HEK293 (cell line): Measurements from ENCODE around the gene SYNJ2BP.

Source experiments
- HOXC10 ChIP-seq: sonication (generic); formaldehyde crosslinking; IDR thresholded peaks from 2 replicates; pipeline ENCODE4 v1.8.1; 2023; ENCODE audit warnings: mild to moderate bottlenecking, missing genetic modification reagents
- SP2 ChIP-seq: fragments of 450-650 bp; formaldehyde crosslinking; IDR thresholded peaks from 2 replicates; pipeline ENCODE4 v1.5.1; 2016; ENCODE audit warnings: missing biosample characterization, missing genetic modification characterization
- YY1 ChIP-seq: fragments of 450-650 bp; formaldehyde crosslinking; IDR thresholded peaks from 2 replicates; pipeline ENCODE4 v1.5.1; 2018; ENCODE audit warnings: missing biosample characterization, missing genetic modification characterization
- YY2 ChIP-seq: fragments of 450-650 bp; formaldehyde crosslinking; IDR thresholded peaks from 2 replicates; pipeline ENCODE4 v1.5.1; 2016; ENCODE audit warnings: missing biosample characterization, missing genetic modification characterization
- ZBTB7A ChIP-seq: fragments of 450-650 bp; formaldehyde crosslinking; IDR thresholded peaks from 2 replicates; pipeline ENCODE4 v1.5.1; 2016; ENCODE audit warnings: low read depth, missing biosample characterization, missing genetic modification characterization
- ZNF24 ChIP-seq: fragments of 450-650 bp; formaldehyde crosslinking; IDR thresholded peaks from 2 replicates; pipeline ENCODE4 v1.5.1; 2016; ENCODE audit warnings: missing biosample characterization, missing genetic modification characterization
- ZNF521 ChIP-seq: fragments of 450-650 bp; formaldehyde crosslinking; IDR thresholded peaks from 2 replicates; pipeline ENCODE4 v1.5.1; 2017; ENCODE audit warnings: missing biosample characterization, mild to moderate bottlenecking, missing genetic modification characterization
- ZNF623 ChIP-seq: fragments of 450-650 bp; formaldehyde crosslinking; IDR thresholded peaks from 2 replicates; pipeline ENCODE4 v1.5.1; 2016; ENCODE audit warnings: missing biosample characterization, missing genetic modification characterization
- ZNF776 ChIP-seq: fragments of 450-650 bp; formaldehyde crosslinking; IDR thresholded peaks from 2 replicates; pipeline ENCODE4 v1.5.0; 2017; ENCODE audit warnings: missing biosample characterization, missing genetic modification characterization, borderline replicate concordance
- TF ChIP-seq, protein P1 (sequence below): fragments of 450-650 bp; formaldehyde crosslinking; IDR thresholded peaks from 2 replicates; pipeline ENCODE4 v1.5.1; 2016; ENCODE audit warnings: missing biosample characterization, missing genetic modification characterization
- TF ChIP-seq, protein P2 (sequence below): fragments of 450-650 bp; formaldehyde crosslinking; IDR thresholded peaks from 2 replicates; pipeline ENCODE4 v1.5.1; 2016; ENCODE audit warnings: missing biosample characterization, missing genetic modification characterization, borderline replicate concordance
- TF ChIP-seq, protein P3 (sequence below): fragments of 450-650 bp; formaldehyde crosslinking; IDR thresholded peaks from 2 replicates; pipeline ENCODE4 v1.5.1; 2016; ENCODE audit warnings: missing biosample characterization, missing genetic modification characterization
- TF ChIP-seq, protein P4 (sequence below): fragments of 450-650 bp; formaldehyde crosslinking; IDR thresholded peaks from 2 replicates; pipeline ENCODE4 v1.5.1; 2016; ENCODE audit warnings: missing biosample characterization, missing genetic modification characterization
- TF ChIP-seq, protein P5 (sequence below): fragments of 450-650 bp; formaldehyde crosslinking; IDR thresholded peaks from 2 replicates; pipeline ENCODE4 v1.5.1; 2016; ENCODE audit warnings: missing biosample characterization, missing genetic modification characterization, low read depth

DNA sequence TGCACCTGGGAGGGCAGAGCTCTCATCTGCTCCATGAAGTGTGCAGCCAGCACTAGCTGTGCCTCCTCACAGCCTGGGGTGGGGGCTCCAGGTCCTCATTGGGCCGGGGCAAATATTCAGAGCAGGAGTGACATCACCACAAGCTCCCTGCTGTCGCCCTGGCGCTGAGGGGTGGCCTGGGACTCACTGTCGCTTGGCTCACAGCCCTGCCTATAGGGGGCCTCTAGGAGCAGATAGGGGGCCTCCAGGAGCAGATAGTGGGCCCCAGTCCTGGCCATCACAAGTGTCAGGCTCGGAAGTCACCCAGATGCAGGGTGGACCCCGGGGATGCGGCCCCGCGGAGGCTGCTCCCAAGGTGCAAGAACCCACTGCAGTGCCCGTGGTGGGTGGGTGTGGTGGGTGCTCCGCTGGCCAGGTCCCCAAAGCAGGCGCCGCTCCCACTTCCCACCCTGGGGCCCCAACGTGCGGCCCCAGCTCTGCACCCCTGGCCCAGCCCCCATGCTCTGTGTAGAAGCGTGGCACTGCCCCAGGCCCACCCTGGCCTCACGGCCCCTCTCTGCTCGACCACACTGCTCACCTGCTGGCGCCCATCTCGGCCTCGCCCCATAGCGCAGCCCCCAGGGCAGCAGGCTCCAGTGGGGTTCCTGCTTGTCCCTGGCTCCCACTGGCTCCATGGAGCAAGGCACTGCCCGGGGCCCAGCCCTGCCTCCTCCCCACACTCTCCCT, 18.0 kb downstream of the SYNJ2BP start:
- TF ChIP-seq, protein P1, sequence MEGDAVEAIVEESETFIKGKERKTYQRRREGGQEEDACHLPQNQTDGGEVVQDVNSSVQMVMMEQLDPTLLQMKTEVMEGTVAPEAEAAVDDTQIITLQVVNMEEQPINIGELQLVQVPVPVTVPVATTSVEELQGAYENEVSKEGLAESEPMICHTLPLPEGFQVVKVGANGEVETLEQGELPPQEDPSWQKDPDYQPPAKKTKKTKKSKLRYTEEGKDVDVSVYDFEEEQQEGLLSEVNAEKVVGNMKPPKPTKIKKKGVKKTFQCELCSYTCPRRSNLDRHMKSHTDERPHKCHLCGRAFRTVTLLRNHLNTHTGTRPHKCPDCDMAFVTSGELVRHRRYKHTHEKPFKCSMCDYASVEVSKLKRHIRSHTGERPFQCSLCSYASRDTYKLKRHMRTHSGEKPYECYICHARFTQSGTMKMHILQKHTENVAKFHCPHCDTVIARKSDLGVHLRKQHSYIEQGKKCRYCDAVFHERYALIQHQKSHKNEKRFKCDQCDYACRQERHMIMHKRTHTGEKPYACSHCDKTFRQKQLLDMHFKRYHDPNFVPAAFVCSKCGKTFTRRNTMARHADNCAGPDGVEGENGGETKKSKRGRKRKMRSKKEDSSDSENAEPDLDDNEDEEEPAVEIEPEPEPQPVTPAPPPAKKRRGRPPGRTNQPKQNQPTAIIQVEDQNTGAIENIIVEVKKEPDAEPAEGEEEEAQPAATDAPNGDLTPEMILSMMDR (tag by site-specific recombination) = no peak
- TF ChIP-seq, protein P2, sequence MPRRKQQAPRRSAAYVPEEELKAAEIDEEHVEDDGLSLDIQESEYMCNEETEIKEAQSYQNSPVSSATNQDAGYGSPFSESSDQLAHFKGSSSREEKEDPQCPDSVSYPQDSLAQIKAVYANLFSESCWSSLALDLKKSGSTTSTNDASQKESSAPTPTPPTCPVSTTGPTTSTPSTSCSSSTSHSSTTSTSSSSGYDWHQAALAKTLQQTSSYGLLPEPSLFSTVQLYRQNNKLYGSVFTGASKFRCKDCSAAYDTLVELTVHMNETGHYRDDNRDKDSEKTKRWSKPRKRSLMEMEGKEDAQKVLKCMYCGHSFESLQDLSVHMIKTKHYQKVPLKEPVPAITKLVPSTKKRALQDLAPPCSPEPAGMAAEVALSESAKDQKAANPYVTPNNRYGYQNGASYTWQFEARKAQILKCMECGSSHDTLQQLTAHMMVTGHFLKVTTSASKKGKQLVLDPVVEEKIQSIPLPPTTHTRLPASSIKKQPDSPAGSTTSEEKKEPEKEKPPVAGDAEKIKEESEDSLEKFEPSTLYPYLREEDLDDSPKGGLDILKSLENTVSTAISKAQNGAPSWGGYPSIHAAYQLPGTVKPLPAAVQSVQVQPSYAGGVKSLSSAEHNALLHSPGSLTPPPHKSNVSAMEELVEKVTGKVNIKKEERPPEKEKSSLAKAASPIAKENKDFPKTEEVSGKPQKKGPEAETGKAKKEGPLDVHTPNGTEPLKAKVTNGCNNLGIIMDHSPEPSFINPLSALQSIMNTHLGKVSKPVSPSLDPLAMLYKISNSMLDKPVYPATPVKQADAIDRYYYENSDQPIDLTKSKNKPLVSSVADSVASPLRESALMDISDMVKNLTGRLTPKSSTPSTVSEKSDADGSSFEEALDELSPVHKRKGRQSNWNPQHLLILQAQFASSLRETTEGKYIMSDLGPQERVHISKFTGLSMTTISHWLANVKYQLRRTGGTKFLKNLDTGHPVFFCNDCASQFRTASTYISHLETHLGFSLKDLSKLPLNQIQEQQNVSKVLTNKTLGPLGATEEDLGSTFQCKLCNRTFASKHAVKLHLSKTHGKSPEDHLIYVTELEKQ = no peak
- TF ChIP-seq ZNF24 (tag by site-specific recombination) (no peak), ZBTB7A (tag by site-specific recombination) (no peak), ZNF521 (tag by site-specific recombination) (no peak), HOXC10 (CRISPR knock-in tag) (no peak), SP2 (no peak), ZNF623 (tag by site-specific recombination) (no peak), YY1 (tag by site-specific recombination) (no peak), YY2 (no peak), ZNF776 (tag by site-specific recombination) (no peak)
- TF ChIP-seq, protein P3, sequence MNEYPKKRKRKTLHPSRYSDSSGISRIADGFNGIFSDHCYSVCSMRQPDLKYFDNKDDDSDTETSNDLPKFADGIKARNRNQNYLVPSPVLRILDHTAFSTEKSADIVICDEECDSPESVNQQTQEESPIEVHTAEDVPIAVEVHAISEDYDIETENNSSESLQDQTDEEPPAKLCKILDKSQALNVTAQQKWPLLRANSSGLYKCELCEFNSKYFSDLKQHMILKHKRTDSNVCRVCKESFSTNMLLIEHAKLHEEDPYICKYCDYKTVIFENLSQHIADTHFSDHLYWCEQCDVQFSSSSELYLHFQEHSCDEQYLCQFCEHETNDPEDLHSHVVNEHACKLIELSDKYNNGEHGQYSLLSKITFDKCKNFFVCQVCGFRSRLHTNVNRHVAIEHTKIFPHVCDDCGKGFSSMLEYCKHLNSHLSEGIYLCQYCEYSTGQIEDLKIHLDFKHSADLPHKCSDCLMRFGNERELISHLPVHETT = no peak
- TF ChIP-seq, protein P4, sequence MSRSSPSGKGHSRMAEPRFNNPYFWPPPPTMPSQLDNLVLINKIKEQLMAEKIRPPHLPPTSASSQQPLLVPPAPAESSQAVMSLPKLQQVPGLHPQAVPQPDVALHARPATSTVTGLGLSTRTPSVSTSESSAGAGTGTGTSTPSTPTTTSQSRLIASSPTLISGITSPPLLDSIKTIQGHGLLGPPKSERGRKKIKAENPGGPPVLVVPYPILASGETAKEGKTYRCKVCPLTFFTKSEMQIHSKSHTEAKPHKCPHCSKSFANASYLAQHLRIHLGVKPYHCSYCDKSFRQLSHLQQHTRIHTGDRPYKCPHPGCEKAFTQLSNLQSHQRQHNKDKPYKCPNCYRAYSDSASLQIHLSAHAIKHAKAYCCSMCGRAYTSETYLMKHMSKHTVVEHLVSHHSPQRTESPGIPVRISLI (tag by site-specific recombination) = no peak
- TF ChIP-seq, protein P5, sequence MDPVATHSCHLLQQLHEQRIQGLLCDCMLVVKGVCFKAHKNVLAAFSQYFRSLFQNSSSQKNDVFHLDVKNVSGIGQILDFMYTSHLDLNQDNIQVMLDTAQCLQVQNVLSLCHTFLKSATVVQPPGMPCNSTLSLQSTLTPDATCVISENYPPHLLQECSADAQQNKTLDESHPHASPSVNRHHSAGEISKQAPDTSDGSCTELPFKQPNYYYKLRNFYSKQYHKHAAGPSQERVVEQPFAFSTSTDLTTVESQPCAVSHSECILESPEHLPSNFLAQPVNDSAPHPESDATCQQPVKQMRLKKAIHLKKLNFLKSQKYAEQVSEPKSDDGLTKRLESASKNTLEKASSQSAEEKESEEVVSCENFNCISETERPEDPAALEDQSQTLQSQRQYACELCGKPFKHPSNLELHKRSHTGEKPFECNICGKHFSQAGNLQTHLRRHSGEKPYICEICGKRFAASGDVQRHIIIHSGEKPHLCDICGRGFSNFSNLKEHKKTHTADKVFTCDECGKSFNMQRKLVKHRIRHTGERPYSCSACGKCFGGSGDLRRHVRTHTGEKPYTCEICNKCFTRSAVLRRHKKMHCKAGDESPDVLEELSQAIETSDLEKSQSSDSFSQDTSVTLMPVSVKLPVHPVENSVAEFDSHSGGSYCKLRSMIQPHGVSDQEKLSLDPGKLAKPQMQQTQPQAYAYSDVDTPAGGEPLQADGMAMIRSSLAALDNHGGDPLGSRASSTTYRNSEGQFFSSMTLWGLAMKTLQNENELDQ (tag by site-specific recombination) = no peak
